Measurements from ENCODE around the gene ADORA2A.

ADORA2A gene

DNA sequence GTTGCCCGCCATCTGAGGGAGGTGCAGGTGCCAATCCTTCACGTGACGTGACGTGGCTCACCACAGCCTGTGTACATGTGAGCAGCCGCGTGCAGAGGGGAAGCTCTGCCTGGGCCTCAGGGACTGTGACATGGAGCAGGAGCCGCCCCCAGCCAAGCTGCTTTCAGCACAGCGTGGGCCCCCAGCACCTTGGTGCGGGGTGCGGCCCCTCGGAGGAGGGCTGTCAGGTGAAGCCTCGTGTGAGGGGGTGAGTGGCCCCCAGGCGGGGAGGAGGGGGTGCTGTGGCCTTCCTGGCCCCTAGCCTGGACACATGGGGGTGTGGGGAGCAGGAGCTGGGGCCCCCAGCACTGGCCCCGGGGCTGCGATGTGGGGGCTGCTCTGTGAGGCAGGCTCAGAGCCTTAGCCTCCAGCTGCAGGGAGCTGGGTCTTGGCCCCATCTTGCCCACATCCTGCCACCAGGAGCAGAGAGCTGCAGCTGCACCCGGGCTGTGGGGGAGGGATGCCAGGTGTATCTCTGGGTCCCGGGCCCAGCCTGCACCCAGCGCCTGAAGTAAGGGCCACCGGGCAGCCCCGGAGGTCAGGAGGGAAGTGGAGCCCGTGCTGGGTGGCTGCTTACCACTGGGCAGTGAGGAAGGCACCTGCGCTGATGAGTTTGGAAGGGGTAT is at the start of gene ADORA2A:
ADORA2A (plus strand) TSS at position 100 of the 665 bp plus-strand sequence. CDS start 5,806 bp downstream, outside the sequence.
- DNase-seq, result no peak

DNA sequence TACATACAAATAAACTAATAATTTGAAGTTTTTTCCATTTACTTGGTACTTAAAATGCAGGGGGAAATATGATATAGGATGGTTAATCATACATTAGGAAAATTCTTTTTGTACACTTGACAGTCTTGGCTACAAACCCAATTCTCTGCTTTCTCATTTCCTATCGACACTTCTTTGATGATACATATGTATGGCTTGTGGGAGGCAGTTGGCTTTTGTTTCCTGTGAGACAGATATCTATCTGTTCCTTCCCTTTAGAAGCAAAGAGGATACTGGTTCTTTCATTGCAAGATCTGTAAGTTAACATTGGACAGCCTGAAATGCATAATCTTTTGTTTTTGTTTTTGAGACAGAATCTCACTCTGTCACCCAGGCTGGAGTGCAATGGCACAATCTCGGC is 47.9 kb upstream of the ADORA2A start:
- no peak for DNase-seq

DNA sequence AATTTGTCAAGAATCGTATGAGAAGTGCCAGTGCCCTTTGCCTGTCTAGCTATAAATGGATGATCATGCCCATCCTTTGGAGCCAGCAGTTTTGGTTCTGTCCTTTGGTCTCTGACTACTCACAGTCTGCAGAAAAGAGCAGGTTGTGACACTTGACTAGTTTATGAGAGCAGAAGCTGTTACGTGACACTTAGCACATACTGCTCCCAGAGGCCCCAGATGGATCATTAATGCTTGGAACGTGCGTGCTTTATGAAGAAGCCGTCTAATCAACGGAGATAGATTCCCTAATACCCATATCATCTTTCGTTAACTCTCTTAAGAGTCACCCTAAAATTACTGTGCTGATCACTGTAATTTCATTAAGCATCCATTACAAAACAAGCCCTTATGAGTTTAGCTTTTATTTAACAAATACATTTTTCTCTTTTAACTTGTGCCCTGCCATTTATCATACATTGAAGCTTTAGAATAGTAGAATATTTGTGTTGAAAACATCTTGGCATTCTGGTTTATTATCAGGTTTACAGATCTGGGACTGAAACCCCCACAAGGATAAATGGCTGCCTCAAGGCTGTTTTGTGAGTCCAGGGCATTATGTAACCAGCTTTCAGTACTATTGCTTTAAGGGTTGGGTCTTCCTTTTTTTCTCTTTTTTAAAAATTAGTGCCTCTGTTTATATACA is 47.0 kb upstream of the ADORA2A start:
- DNase-seq, result no peak

DNA sequence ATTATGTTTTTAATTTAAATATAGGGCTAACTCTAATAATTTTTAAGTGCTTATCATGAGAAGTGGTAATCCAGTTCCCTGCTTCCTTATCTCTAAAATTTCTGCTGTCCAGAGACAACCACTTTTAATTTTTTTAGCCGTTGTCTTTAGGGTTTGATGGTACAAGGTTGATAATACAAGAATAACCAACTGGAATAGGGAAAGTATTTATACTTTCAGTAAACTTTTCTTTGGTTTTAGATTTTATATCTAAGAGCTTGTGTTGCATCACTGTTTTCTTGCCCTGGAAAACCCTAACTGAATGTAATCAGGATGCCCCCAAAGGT is 46.5 kb upstream of the ADORA2A start:
- DNase-seq, result no peak

DNA sequence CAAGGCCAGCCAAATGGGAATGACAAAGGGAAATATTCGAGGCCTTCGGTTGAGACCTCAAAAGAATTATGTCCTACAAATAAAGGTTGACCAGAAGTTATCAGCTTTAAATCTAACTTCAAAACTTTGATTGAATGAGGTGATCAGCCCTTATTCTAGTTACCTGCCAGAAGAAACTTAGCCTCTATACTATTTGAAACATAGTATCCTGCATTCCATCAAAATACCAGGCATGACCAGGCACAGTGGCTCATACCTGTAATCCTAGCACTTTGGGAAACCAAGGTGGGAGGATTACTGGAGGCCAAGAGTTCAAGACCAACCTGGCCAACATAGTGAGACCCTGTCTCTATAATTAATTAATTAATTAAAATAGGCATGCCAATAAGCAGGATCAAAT is 44.3 kb upstream of the ADORA2A start:
- no peak for DNase-seq

DNA sequence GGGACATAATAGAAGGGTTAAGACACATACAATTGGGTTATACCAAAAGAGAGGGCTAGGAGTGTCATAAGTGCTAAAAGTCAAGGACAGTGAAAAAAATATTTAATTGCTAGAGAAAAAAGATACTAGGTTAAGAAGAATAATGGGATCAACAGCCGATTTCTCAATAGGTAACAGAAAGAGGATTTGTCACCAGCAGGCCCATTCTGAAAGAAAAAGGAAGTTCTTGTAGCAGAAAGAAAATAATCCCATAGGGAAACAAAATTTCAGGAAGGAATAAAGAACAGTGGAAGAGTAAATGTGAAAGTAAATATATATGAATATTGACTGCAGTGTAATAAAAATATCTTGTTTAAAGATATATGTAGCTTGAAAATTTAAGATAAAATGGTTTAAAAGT is 43.3 kb upstream of the ADORA2A start:
- DNase-seq, result no peak

DNA sequence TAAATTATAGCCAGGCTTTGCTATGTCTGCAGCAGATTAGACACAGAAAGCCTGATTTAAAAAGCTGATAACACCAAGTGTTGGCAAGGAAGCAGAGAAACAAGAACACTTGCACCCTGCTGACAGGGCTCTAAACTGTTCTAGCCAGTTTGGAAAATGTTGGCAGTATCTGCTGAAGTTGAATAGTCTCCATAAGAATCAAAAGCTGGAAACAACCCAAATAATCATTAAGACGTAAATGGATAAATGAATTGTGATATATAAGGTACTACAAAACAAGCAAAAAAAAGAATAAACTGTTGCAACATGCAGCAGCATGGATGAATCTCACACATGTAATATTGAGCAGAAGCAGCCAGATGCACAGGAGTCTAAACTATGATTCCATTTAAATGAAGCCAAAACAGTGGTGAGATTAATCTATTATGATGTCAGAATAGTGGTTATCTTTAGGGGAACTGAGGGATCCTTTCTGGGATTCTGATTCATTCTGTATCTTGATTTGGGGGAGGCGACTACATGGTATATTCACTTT is 40.4 kb upstream of the ADORA2A start:
- DNase-seq, result no peak

DNA sequence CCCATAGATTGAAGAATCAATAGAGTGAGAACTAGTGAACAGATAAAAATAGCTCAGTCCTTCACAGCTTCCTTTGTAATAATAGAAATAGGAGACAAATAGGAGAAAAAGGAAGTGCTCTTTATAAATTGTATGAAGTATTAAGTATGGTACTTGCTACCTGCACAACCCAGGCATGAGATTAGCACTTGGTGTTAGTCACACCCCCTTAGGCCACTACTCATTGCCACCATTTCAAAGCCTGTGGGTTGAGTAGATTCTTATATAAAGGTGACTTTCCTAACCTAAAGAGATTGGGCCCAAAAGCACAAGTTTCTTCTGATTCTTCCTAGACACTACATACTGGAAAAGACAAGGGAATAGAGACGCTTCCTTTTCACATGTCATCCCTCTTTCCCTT is 37.7 kb upstream of the ADORA2A start:
- DNase-seq, result no peak

DNA sequence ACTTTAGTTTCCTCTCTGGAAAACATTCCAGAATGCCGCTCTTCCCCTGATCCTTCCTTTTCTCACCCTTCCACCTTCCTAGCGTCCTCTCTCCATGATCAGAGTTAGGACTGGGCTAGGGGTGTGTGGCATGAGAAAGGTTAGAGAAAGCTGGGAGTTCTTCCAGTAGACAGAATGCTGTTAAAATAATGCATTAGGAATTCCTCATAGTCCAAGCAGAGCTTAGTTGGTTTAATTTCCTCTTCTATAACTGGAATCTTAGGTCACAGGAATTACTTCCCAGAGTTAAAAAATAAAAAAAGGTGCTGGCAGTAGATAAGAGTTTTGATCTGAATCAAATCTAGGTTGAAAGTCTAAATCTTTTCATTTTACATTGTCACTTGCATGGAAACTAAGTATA is 37.2 kb upstream of the ADORA2A start:
- DNase-seq, result no peak

DNA sequence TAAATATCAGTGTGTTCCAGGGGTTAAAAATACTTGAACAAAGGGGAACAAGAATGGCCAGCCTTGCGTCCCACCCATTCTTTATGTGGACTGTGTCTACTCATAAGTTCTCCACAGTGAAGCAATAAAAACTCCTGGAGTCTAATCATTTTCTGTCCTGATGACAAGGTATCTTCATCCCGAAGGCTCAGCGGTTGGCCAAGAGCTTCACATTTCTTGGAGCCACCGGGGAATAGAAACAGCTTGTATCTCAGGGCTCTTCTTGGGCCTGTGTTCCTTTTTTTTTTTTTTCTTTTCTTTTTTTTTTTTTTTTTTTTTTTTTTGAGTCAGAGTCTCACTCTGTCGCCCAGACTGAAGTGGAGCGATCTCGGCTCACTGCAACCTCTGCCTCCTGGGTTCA is 36.8 kb upstream of the ADORA2A start:
- DNase-seq, result no peak

DNA sequence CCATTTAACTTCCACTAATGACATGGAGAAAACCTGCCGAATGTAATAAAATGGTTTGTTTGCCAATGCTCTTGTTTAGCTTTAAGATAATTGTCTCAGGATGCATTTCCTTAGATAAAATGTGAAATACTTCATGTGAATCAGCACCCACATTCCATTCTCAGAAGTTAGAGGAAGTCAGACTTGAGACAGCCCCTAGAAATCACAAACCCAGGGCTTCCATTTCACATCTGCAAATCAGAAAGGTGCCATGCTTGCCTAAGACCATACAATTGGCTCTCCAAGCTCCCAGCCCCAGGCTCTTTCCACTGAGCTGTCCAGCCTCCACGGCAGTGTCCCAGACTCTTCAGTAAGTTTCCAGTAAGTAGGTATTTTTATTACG is 35.6 kb upstream of the ADORA2A start:
- no peak for DNase-seq

DNA sequence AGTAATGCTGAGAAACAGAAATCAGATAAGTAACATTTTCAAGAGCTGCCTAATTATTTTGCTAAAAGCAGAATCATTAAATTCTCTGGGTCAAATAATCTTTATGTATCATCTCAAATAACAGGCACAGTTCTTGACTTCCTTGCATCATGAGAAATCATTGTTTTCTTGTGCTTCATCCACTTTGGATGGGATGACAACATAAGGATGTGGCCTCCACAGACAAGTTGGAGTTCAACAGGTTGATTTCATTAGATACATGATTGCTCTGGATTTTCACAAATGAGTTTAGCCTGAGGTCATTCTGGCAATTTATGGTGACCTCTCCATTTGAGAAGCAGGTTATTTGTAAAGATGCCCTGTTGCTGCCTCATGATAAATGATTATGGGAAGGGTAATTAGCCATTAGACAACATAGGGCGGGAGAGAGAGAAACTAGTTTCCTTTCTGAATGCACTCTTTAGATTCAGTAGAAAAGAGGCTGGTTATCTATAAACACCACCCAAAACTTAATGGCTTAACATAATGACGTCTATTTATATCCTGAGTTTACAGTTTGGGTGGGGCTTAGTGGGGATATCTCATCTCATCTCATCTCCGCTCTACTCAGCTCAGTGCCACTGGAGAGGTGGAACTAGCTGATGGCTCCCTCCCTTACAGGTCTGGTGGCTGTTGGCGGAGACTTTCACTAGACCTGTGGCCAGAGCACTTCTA is 35.0 kb upstream of the ADORA2A start:
- no peak for DNase-seq

DNA sequence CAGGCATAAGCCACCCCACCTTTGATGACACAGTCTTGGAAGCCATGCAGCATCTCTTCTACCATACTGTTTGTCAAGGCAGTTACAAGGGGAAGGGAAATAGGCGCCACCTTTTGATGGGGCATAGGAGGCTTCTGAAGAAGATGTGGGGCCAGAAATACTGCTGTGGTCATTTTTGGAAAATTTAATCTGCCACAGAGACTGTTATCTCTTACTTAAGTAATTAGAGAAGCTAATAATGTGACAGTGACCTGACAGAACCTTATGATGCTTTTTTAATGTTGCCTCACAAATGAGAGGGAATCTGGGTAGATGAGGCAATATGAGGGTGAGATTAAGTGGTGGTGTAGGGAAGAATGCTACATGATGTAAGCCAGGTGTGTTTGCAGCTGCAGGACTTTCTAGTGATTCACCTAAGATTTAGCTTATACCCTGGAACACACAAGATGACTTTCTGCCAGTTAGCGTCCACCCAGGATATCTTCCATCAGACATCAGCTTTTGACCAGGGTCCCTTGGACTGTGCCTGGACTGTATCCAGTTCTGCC is 34.3 kb upstream of the ADORA2A start:
- no peak for DNase-seq

DNA sequence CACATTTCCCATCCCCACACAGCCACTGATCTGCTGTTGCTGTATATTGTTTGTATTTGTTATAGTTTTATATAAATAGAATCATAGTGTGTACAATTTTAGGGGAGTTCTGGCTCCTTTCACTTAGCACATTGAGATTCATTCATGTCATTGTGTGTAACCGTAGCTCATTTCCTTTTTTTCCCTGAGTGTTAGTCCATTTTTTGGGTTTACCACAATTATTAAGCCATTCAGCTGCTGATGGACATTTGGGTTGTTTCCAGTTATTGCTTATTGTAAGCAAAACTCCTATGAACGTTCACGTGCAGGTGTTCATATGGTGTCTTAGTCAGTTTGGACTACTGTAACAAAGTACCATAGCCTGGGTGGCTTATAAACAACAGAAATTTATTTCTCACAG is 33.6 kb upstream of the ADORA2A start:
- no peak for DNase-seq

DNA sequence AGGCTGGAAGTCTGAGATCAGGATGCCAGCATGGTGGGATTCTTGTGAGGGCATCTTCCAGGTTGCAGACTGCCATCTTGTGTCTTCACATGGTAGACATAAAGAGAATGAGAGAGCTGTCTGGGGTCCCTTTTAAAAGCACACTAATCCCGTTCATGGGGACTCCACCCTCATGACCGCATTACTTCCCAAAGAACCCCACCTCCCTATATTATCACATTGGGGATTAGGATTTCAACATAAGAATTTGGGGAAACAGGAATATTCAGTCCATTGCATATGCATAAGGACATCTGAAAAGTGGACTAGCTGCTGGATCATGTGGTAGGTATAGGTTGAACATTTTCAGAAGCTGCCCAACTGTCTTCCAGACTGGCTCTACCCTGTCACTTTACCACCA is 33.1 kb upstream of the ADORA2A start:
- no peak for DNase-seq

DNA sequence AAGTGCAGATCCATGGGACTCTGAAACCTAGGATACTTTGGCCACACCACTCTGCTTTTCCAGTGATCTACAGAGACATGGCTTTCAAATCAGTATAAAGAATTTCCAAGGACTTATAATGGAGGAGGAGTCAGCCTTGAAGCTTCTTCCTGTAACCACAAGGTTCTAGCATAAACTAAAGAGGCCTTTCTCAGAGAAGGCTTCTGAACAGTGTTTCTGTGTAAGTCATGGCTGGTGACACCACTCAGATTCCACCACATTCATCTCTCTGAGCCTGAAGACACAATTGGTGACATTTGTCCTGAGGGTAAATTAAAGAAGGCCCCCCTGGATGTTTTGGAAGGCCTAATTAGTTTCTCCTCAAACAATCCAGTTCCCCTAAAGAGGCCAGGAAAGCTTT is 29.0 kb upstream of the ADORA2A start:
- DNase-seq, result no peak

DNA sequence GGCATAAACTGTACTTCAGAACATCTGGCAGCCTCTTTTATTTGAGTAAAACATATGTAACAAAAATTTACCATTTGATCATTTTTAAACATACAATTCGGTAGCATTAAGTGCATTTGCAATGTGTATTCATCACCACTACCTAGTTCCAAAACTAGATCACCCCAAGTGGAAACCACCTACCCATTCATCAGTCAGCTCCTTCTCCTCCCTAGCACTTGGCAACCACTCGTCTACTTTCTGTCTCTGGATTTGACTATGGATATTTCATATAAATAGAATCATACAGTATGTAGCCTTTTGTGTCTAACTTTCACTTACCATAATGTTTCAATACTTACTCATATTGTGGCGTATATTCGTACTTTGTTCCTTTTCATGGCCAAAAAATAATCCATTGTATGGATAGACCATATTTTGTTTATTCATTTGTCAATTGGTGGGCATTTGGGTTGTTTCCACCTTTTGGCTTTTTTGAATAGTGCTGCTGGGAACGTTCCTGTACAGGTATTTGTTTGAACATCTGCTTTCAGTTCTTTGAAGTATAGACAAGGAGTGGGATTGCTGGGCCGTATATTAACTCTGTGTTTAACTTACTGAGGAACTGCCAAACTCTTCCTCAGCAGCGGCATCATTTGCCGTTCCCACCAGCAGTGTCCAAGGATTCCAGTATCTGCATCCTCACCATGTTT is 27.2 kb upstream of the ADORA2A start:
- no peak for DNase-seq

DNA sequence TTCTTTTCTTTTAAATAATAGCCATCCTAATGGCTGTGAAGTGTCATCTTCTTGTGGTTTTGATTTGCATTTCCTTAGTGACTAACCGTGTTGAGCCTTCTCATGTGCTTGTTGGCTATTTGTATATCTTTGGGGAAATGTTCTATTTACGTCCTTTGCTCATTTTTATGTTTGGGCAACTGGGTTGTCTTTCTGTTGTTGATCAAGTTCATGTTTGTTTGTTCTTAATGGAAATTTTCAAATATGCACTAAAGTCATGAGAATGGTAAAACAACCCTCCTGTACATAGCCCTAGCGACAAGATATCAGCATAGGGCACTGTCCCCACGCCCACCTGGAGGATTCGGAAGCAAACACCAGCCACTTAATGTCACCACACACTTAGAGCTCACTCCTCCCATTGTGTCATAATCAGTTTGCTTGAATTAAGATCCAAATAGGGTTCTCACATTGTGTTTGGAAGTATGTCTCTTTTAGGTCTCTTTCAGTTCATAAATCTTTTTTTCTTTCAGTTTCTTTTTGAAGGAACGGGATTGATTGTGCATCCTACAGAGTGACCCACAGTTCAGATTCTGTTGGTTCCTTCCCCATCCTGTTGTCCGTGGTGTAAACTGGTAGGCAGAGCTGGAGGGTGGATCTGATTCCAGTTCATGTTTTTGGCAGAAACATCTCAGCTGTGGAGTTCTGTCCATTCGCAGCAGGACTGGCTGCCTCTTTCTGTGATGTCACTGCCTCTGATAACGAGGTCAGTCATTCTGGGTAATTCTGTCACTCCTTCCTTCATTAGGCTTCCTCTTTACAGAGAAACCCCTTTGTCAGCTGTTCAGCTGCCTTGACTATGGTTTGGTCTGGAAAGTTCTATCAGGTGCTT is 26.4 kb upstream of the ADORA2A start:
- DNase-seq, result no peak

DNA sequence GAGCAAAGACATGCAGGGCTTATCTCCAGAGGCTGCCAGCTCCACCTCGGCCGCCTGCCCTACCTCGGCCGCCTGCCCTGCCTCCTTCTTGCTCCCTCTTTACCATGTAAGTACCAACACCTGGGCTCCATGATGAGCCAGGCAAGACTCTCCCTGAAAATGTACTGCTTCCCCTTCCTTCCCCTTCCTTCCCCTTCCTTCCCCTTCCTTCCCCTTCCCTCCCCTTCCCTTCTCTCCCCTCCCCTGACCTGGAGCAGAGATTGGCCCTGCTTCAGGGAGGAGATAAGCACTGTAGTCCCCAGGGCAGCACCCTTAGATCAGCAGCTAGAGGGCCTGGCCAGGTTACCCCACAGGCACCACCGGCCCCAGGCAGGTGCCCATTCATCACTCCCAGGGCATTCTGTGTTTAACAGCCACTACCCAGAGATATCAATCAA is 25.4 kb upstream of the ADORA2A start:
- DNase-seq, result no peak

DNA sequence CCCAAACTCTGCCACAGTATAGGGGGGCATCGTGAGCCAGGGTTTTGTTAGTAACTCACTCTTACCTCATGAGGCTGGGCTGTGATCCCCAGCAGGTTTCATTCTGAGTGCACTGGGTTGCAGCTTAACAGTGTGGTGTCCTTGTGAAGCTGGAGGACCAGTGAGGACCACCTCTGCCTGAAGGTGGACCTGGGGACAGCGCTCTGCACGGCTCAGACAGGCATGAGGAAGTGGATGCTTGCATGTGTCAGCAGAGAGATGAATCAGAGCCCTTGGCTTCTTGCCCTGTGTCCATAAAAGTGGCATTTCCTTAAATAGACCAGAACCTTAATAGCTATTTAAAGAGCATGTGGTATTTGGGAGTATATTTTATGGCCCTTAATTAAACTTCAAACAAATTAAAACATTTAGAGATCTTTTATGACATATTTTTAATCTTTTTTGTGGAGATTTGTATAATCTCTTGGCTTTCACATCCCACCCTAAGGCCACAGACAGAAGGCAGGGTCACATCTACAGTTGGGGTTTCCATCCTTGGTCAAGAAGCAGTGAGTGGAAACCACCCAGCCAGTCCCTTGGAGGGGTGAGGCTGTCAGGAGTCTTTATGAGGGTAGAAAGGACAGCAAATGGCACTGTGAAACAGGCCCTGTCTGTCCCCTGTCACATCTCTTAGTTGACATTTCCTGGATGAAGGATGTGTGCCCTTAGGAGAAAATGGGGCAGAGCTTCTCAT is 24.8 kb upstream of the ADORA2A start:
- DNase-seq, result no peak

DNA sequence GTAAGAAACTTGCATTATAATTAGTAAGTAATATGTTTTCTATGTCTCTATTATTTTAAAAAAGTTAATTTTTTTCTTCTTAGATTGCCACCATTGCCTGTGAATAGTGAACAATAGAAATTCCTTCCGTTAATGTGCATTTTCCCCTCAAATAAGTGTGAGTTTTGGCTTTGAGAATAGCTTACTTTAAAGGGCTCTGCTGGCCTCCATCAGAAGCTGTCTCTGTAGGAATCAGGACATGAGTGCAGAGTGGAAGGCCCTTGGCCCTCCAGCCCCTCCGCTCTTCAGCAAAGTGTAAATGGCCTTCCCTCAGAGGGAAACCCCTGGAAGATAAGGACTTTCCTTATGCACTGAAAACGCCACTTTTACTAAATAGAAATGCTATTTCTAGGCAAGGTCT is 24.1 kb upstream of the ADORA2A start:
- DNase-seq, result no peak

All from cerebellar nuclear complex (tissue), 1 donor.